Measurements from ENCODE around the gene PES1.
"Not testable (repeated sequence)": the region's sequence is repeated elsewhere in the genome, so short reads cannot be mapped to it uniquely, and the experiment has no call there.

DNA sequence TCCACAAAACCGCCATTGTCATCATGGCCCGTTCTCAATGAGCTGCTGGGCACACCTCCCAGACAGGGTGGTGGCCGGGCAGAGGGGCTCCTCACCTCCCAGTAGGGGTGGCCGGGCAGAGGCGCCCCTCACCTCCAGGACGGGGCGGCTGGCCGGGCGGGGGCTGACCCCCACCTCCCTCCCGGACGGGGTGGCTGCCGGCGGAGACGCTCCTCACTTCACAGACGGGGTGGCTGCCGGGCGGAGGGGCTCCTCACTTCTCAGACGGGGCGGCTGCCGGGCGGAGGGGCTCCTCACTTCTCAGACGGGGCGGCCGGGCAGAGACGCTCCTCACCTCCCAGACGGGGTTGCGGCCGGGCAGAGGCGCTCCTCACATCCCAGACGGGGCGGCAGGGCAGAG is 39.8 kb upstream of the PES1 start:
- TF ChIP-seq, protein P1, sequence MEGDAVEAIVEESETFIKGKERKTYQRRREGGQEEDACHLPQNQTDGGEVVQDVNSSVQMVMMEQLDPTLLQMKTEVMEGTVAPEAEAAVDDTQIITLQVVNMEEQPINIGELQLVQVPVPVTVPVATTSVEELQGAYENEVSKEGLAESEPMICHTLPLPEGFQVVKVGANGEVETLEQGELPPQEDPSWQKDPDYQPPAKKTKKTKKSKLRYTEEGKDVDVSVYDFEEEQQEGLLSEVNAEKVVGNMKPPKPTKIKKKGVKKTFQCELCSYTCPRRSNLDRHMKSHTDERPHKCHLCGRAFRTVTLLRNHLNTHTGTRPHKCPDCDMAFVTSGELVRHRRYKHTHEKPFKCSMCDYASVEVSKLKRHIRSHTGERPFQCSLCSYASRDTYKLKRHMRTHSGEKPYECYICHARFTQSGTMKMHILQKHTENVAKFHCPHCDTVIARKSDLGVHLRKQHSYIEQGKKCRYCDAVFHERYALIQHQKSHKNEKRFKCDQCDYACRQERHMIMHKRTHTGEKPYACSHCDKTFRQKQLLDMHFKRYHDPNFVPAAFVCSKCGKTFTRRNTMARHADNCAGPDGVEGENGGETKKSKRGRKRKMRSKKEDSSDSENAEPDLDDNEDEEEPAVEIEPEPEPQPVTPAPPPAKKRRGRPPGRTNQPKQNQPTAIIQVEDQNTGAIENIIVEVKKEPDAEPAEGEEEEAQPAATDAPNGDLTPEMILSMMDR (IDR thresholded peaks at IDR 0.05) = not testable (repeated sequence)
- not testable (repeated sequence) for TF ChIP-seq POLR2A (IDR thresholded peaks at IDR 0.05)
